ENCODE data around the gene KLHL29.

KLHL29 gene

DNA sequence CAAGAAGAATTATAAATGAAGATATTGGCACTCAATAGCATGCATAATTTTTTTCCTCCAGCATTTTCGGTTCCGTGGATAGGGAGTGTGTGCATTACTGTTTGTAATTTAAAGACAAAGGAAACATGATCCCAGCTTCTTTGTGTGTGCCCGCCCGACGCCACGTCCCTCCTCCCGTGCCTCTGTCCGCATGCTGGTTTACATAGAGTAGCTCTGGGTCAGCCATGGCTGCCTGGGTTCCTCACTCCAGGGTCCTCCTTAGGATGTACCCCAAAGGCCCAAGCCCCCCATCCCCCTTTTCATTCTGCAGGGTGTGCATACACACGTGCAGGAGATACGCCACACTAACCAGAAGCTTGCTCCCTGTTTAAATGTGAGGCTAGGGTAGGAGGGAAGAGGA is 214.7 kb downstream of the KLHL29 start:
- no peak for DNase-seq

DNA sequence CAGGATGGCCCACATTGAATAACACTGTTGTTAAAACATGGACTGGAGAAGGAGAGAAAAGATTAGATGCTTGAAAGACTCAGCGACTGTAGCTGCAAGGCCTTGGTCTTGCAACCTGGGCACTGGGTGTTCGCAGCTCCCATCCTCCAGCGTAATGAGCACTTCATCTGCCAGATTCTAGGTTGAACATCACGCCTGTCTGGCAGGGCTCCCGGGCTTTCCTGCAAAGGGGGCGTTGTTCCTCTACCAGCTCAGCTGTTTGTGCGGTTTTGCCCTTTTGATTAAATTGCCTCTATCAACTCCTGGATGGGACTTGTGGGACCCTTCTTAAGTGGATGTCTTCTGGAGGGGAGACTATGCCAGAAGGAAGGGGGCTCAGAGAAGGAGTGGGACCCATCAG is 215.4 kb downstream of the KLHL29 start:
- DNase-seq: no peak

- DNase-seq: no peak
Measured at GRCh38 chr2:23601301-23601965, 216.5 kb downstream of the KLHL29 start.

GRCh38 chr2:23602116-23602515 is 217.1 kb downstream of the KLHL29 start:
- no peak for DNase-seq

GRCh38 chr2:23603156-23603555 is 218.2 kb downstream of the KLHL29 start:
- no peak for DNase-seq

- no peak for DNase-seq
Measured at GRCh38 chr2:23603581-23603980, 218.6 kb downstream of the KLHL29 start.

DNA sequence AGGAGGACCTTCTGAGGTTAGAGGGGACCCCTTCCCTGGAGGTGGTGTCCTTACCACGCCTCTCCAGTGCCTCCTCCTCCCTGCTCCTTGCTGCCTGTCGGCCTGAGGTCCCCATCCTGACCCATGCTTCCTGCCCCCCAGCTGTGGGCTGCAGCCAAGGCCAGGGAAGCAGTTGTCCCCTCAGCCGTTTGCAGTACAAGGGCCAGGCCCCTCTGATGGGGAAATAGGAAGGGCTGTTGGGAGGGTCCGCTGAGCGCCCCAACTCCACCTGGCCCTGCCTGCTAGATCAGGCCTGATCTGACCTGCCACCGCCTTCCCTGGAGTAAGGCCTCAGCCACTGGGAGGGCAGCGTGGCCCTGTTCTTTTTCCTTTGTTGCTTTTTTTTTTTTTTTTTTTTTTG is 219.8 kb downstream of the KLHL29 start:
- DNase-seq: no peak

DNA sequence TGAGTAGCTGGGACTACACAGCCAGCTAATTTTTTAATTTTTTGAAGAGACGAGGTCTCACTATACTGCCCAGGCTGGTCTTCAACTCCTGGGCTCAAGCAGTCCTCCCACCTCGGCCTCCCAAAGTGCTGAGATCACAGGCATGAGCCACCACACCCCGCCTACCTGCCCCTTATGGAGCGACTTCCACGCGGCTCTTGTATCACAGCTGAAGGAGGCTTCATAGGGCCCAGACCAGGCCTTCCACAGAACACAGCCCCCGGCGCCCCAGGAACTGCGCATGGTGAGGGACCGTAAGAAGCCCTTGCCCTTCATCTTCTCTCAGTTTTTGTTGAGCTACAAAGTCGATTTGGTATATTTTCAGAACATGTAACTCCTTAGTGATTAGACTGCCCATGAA is 220.3 kb downstream of the KLHL29 start:
- DNase-seq: no peak

GRCh38 chr2:23606196-23606595 is 221.2 kb downstream of the KLHL29 start:
- no peak for DNase-seq

DNA sequence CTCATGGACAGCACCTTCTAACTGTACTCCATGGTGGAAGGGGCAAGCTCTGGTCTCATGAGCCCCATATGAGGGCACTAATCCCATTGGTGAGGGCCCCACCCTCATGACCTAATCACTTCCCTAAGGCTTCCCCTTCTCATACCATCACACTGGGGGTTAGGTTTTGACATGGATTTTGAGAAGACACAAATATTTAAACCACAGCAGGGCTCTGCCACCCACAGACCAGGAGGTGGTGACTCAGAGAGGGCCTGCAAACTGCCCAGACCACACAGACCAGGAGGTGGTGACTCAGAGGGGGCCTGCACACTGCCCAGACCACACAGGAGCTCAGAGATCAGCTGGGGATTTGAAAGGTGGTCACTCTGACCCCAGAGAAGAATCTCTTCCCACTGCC is 222.0 kb downstream of the KLHL29 start:
- no peak for DNase-seq

DNA sequence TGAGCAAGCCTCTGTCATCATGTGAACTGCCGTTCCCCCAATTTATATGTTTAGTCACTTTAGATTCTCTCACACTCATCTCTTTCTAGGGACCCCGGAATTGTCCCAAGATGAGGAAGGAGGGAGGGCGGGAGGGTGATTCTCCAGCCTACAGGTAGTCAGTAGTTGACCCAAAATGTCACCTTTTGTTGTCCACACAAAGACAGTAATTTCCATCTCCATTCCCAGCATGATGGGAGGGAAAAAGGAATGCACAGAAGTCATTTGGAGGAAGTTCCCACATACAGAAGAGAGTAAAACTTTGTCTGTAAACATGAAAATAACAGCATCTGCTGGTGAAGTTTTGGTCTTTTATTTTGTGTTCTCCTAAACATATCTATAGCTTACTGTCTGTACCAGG is 222.9 kb downstream of the KLHL29 start:
- DNase-seq: no peak

GRCh38 chr2:23609254-23609653 is 224.3 kb downstream of the KLHL29 start:
- no peak for DNase-seq

DNA sequence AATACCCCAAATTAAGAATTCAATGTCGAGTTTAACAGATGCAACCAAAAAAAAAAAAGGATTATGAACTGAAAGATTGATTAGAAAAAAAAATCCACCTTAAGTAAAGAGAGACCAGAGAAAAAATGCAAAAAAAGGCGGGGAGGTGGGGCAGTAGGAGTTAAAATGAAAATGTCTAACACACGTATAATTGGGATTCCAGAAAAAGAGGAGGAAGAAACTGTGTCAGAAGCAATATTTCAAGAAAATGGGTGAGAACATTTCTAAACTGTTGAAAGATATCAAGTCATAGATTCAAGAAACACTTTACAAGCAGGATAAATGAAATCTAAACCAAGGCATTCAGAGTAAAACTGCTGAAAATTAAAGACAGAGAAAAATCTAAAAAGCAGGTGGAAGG is 226.9 kb downstream of the KLHL29 start:
- DNase-seq: no peak

- DNase-seq: no peak
Measured at GRCh38 chr2:23614701-23615100, 229.7 kb downstream of the KLHL29 start.

- no peak for DNase-seq
Measured at GRCh38 chr2:23615216-23616020, 230.4 kb downstream of the KLHL29 start.

GRCh38 chr2:23616630-23617029 is 231.7 kb downstream of the KLHL29 start:
- no peak for DNase-seq

DNA sequence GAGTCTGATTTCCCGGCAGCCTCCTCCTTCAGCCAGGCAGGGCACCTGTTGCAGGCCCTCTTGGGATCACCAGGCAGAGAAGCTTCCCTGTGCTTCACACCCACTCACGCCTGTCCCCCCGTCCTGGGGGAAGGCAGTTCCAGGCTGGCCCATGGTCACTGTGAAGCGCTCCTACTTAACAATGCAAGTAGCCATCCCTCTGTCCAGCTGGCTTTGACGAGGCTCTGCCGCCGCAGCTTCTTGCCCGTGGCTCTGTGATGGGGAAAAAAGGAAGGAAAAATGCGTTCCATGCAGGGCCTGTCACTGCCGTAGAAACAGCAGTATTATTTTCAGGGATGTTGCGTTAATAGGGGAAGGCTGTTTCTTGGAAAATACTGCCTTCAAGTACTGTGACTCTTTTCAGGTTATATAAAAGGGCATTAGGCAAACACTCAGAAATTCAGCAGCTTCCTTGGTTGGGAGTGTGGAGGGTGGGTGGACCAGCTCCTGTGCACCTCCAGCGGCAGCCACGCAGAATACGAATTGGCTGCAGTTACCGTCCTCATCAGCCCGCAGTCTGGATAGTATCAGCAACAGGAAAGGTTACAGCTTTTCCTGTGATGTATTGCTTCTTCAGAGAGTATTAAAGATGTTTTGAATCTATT is 232.3 kb downstream of the KLHL29 start:
- no peak for DNase-seq

DNA sequence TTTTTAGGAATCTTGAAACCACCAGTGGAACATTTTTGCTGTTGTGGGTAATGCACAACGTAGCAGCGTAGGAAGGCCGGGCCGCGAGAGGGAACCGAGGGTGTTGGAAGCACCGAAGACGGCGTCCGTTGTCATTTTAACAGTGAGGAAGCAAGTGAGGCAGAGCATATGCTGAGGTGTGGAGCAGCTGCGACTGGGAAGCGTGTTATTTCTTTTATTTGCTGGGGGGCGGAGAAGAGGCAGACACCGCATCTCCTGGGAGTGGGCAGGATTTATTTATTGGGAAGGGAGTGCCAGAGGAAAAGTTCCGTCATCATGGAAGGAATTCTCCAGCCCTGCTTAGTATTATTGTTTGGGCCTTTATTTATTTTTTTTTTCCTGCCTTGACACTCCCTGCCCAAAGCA is 232.8 kb downstream of the KLHL29 start:
- no peak for DNase-seq

DNA sequence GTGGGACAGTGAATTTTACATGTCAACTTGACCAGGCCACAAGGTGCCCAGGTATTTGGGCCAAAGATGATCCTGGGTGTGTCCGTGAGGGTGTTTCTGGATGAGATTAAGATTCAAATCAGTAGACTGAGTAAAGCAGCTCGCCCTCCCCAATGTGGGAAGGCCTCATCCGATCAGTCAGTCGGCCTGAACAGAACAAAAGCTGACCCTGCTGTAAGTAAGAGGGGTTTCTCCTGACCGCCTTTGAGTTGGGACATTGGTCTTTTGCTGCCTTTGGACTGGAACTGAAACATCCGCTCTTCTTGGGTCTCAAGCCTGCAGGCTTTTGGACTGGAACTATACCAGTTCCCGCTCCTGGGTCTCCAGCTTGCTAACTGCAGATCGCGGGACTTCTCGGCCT is 233.3 kb downstream of the KLHL29 start:
- DNase-seq: no peak

GRCh38 chr2:23618794-23619530 is 234.0 kb downstream of the KLHL29 start:
- no peak for DNase-seq

GRCh38 chr2:23619941-23620340 is 235.0 kb downstream of the KLHL29 start:
- DNase-seq: no peak

- no peak for DNase-seq
Measured at GRCh38 chr2:23620841-23621341, 235.9 kb downstream of the KLHL29 start.

- DNase-seq: no peak
Measured at GRCh38 chr2:23621616-23622015, 236.6 kb downstream of the KLHL29 start.
